Heart right ventricle (tissue), 16 donors: ENCODE data around the gene ADAM10. TPM values are rescaled to one million over a fixed set of nuclear protein-coding genes. Genes with fewer than 3 reads are reported as not detected.

Experiments
- ATAC-seq, 8 donors: fragments of 200-7000 bp; cut with Tn5 transposase; one replicate each; pipeline ENCODE4 v1.9.1; 2020; ENCODE audit warnings: mild to moderate bottlenecking in 8 of 8, moderate library complexity in 8 of 8, moderate number of reproducible peaks in 1 of 8
- DNase-seq, 2 donors: peaks; one replicate each; pipeline ENCODE4 v3.0.0-alpha.2; 2020
- H3K27ac ChIP-seq, 10 donors: fragments of 200-600 bp; sonication (generic) in 2 of 10; one replicate each; pipeline versions ENCODE4 v1.5.0 to v1.8.0; 2020 to 2022; ENCODE audit warnings: mild to moderate bottlenecking in 3 of 10
- H3K27me3 ChIP-seq, 7 donors: fragments of 200-600 bp; one replicate each; pipeline ENCODE4 v1.8.0; 2021 to 2022; ENCODE audit warnings: mild to moderate bottlenecking in 2 of 7
- H3K36me3 ChIP-seq, 9 donors: fragments of 200-600 bp; sonication (generic) in 1 of 9; one replicate each; pipeline versions ENCODE4 v1.5.0 to v1.8.0; 2020 to 2022; ENCODE audit warnings: mild to moderate bottlenecking in 2 of 9
- H3K4me1 ChIP-seq, 9 donors: fragments of 200-600 bp; sonication (generic) in 1 of 9; one replicate each; pipeline versions ENCODE4 v1.5.0 to v1.8.0; 2020 to 2022; ENCODE audit warnings: mild to moderate bottlenecking in 4 of 9
- H3K4me3 ChIP-seq, 10 donors: fragments of 200-600 bp; sonication (generic) in 2 of 10; one replicate each; pipeline versions ENCODE4 v1.5.0 to v1.8.0; 2020 to 2022; ENCODE audit warnings: mild to moderate bottlenecking in 7 of 10, moderate library complexity in 2 of 10
- H3K9me3 ChIP-seq, 11 donors: fragments of 200-600 bp in 10 of 11; sonication (generic) in 2 of 11; one replicate each; pipeline versions ENCODE4 v1.5.0 to v1.8.0; 2013 to 2022; ENCODE audit warnings: mild to moderate bottlenecking in 2 of 11, control low read depth in 1 of 11, moderate library complexity in 1 of 11
- WGBS, 2 donors: extraction: QIAGEN DNeasy Blood & Tissue Kit; methylation state at CpG; one replicate each; pipeline ENCODE4 v1.1.7; 2013; ENCODE audit warnings: inconsistent platforms in 1 of 2; 5-methylcytosine and 5-hydroxymethylcytosine counted together
- intact Hi-C, 10 donors: fragments of 100-400 bp; cut with DNase I; formaldehyde crosslinking; loops; one replicate each; pipeline versions ENCODE4 v1.11.1 to v1.14.2; 2022
- polyA plus RNA-seq, 2 donors: library from polyadenylated mRNA; stranded (reverse); fragments of 200-250 nt; gene quantifications; one replicate each; pipeline ENCODE4 v1.2.3, GENCODE V29; 2013
- total RNA-seq, 10 donors: library from RNA; stranded (reverse); fragmentation: NEBNext Ultra II Directional in 3 of 10; extraction: Animal tissue kit (Norgen Biotek cat#: 25700) in 3 of 10; gene quantifications; one replicate each; pipeline versions ENCODE4 v1.2.1 to v1.2.4, GENCODE V29; 2021 to 2023
- TF ChIP-seq, protein P1 (sequence below), 9 donors: fragments of 200-600 bp; sonication (generic) in 2 of 9; IDR thresholded peaks; one replicate each; pipeline versions ENCODE4 v1.5.0 to v1.8.0; 2021 to 2022; ENCODE audit warnings: antibody characterized with exemption in 9 of 9, mild to moderate bottlenecking in 5 of 9, moderate library complexity in 1 of 9
- donor health status: Arrhythmogenic right ventricular cardiomyopathy.
- donor health status: ischemic (EF 13 %, LVEDD 7.1; RV severe dilation, severe dysfunction).
- donor health status: healthy with polysubstance abuse.
- donor health status: DM: no; HTN: yes; CAD: no.
- donor health status: DM: no; HTN: no; CAD: no.
- donor health status: ischemic (EF 25% LVEDD 6.9; RV normal size, moderate dysfunction).
- donor health status: ischemic (EF 25% LVEDD 5.7; RV mildly dilated, moderate dysfunction).
- donor health status: healthy.
- donor health status: DM: yes; HTN: yes; CAD: no.
- donor health status: Ischemic cardiomyopathy.
- donor health status: ischemic (EF 35%, LVEDD 5.7; RV mildly dilated, moderate dysfunction).
- donor health status: nonischemic (EF 11% LVEDD 7.7; RV severe dilation, severe dysfunction).
- donor health status: DM: yes; HTN: yes; CAD: no.
- donor health status: PGD.
- donor health status: ischemic (EF 29% LVEDD 5.4; RV normal size, mild dysfunction).
- donor health status: nonischemic (EF 23%, LVEDD 6.1; RV moderate dilation, normal function).

Gene ADAM10
- total and polyA plus RNA-seq, 12 donors, result 10.2 to 110 (median 80.1) TPM

DNA sequence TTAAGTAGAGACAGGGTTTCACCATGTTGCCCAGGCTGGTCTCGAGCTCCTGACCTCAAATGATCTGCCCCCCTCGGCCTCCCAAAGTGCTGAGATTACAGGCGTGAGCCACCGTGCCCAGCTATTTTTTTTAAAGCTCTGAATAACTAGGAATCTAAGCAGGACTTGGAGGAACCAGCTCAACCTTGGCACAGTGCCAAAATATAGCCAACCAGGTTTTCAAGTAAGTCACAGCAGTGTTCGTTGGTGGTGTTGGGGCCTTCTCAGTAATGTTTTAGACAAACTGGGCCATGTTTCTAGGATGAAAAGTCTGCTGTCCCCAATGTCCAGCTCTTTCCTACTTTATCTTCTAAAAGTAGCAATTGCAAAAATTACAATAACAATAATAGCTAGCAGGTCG is 6.4 kb upstream of the ADAM10 start:
- DNase-seq (no peak), ATAC-seq (no peak)
- no peaks in the 10 kb centered on the region for H3K9me3 ChIP-seq
- no peaks in the 10 kb centered on the region for H3K36me3 ChIP-seq
- intact Hi-C loops, result loop anchor here in 7 of 10 donors (5.0 to 10.0 kb wide), 8 partner anchors 321 to 531 kb away; partner anchors contain the start of gene LIPC (in 1 of the 7)
- WGBS, 2 donors, result 54% methylated on average over 6 of the region's 6 CpGs
- no peaks in the 10 kb centered on the region for H3K4me1 ChIP-seq
- no peaks in the 10 kb centered on the region for H3K27me3 ChIP-seq
- no peak overlapping the region for H3K27ac ChIP-seq
- TF ChIP-seq, protein P1, sequence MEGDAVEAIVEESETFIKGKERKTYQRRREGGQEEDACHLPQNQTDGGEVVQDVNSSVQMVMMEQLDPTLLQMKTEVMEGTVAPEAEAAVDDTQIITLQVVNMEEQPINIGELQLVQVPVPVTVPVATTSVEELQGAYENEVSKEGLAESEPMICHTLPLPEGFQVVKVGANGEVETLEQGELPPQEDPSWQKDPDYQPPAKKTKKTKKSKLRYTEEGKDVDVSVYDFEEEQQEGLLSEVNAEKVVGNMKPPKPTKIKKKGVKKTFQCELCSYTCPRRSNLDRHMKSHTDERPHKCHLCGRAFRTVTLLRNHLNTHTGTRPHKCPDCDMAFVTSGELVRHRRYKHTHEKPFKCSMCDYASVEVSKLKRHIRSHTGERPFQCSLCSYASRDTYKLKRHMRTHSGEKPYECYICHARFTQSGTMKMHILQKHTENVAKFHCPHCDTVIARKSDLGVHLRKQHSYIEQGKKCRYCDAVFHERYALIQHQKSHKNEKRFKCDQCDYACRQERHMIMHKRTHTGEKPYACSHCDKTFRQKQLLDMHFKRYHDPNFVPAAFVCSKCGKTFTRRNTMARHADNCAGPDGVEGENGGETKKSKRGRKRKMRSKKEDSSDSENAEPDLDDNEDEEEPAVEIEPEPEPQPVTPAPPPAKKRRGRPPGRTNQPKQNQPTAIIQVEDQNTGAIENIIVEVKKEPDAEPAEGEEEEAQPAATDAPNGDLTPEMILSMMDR (IDR thresholded peaks at IDR 0.05), result no peak
- no peak overlapping the region for H3K4me3 ChIP-seq

DNA sequence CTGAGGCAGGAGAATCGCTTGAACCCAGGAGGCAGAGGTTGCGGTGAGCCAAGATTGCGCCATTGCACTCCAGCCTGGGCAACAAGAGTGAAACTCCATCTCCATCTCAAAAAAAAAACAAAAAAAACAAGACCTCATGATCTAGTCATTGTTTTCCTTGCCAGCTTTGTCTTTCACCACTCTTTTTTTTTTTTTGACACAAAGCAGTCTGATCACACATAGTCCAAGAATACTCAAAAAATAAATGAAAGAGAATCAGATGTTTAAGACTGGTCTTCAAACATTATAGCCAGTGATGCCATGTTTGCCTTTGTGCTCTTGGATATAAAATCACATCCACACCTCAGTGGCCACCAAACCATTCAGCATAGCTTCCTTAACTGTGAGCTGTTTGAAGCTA is 5.8 kb upstream of the ADAM10 start:
- ATAC-seq (no peak), DNase-seq (no peak)
- H3K36me3 ChIP-seq, result no peaks in the 10 kb centered on the region
- H3K4me1 ChIP-seq, result peaks cover 0 to 6% (median 2%) of the 10 kb centered on the region in 9 donors
- TF ChIP-seq, protein P1 (IDR thresholded peaks at IDR 0.05), result no peak
- intact Hi-C loops, result loop anchor here in 7 of 10 donors (5.0 to 10.0 kb wide), 8 partner anchors 321 to 531 kb away; partner anchors contain the start of gene LIPC (in 1 of the 7)
- no peaks in the 10 kb centered on the region for H3K27me3 ChIP-seq
- WGBS, 2 donors, result 97 to 100% methylated on average over 3 of the region's 3 CpGs
- no peak overlapping the region for H3K27ac ChIP-seq
- no peak overlapping the region for H3K4me3 ChIP-seq
- no peaks in the 10 kb centered on the region for H3K9me3 ChIP-seq

GRCh38 chr15:58752716-58753115 is 3.2 kb upstream of the ADAM10 start:
- H3K4me1 ChIP-seq, result peaks cover 0 to 14% (median 11%) of the 10 kb centered on the region in 9 donors
- TF ChIP-seq, protein P1 (IDR thresholded peaks at IDR 0.05), result no peak
- no peak overlapping the region for H3K27ac ChIP-seq
- no peak overlapping the region for H3K4me3 ChIP-seq
- DNase-seq (no peak), ATAC-seq (no peak)
- no peaks in the 10 kb centered on the region for H3K27me3 ChIP-seq
- 85 to 92% methylated on average over 3 of the region's 3 CpGs for WGBS, 2 donors
- H3K36me3 ChIP-seq, result no peaks in the 10 kb centered on the region
- intact Hi-C loops, result loop anchor here in 5 of 10 donors (10.0 kb wide), 4 partner anchors 318 to 528 kb away; partner anchors contain the start of gene LIPC (in 1 of the 5)
- no peaks in the 10 kb centered on the region for H3K9me3 ChIP-seq

DNA sequence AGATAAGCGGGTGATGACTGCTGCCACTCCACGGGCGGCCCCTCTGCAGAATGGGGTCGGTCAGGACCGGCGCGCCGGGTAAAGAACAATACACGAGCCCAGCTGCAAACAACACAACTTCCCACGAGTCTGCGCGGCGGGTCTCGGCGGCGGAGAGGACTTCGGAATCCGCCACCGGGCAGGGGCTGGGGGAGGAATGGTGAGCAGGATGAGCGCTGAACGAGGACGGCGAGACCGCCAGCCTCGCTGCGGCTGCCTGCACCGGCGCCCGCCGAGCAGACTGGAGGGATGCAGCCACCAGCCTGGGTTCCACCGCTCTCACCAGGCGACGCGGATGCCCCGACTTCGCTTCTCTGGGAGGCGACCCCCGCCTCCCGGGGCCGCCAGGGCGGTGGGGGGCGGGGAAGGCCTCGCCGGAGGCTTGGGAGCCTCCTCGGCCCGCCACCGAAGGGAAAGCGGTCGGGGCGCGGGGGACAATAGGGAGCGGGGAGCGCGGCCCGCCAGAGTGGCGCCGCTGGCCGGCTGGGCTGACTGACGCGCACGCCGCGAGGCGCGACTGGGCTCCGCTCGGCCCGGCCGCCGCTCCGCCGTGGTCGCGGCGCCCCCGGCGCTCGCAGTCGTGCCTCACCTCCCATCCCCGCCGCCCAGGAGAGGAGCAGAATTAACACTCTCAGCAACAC is 515 bp downstream of the ADAM10 start:
- TF ChIP-seq, protein P1 (IDR thresholded peaks at IDR 0.05), result no peak
- WGBS, 2 donors, result 0 to 1% methylated on average over 56 to 81 of the region's 81 CpGs
- H3K4me1 ChIP-seq, result peaks cover 0 to 48% (median 37%) of the 10 kb centered on the region in 9 donors

More for the DNA sequence above, 515 bp downstream of the ADAM10 start:
- peak overlapping the region; percentile 70 to 97 (median 94) for H3K4me3 ChIP-seq
- H3K27ac ChIP-seq, result peak overlapping the region; percentile 96 to 99 (median 98)
- intact Hi-C loops, result loop anchor here in 7 of 10 donors (1.0 to 10.0 kb wide), 8 partner anchors 22 to 414 kb away; partner anchors contain the start of genes LIPC (in 2 of the 7) and MINDY2 (in 2 of the 7)
- H3K36me3 ChIP-seq, result no peaks in the 10 kb centered on the region
- H3K9me3 ChIP-seq, result no peaks in the 10 kb centered on the region
- ATAC-seq (peak; percentile 8 to 69 (median 38)), DNase-seq (peak; percentile 48 to 64)
- no peaks in the 10 kb centered on the region for H3K27me3 ChIP-seq
